Astrocyte (in vitro differentiated cells and primary cell): ENCODE data around the gene SLC4A7. TPM values are rescaled to one million over a fixed set of nuclear protein-coding genes. Genes with fewer than 3 reads are reported as not detected.

ENCODE experiments used
- DNase-seq: peaks from one replicate; pipeline ENCODE4 v3.0.0-alpha.2; 2010; ENCODE audit warnings: low read depth
- FAIRE-seq: peaks from 2 replicates; lab custom pipeline; 2011; peaks lifted over from hg19 to GRCh38; lab: Jason Lieb, UNC
- H2AFZ ChIP-seq: 2 replicates; pipeline ENCODE4 v1.6.0; 2012; ENCODE audit warnings: low read depth, low read length, inconsistent platforms
- H3K27ac ChIP-seq: 2 replicates; pipeline ENCODE4 v1.5.1; 2011; ENCODE audit warnings: low read depth, low read length, inconsistent platforms
- H3K27me3 ChIP-seq: 2 replicates; pipeline ENCODE4 v1.6.0; 2011; ENCODE audit warnings: low read length, inconsistent platforms; ENCODE audit not compliant: insufficient read depth
- H3K36me3 ChIP-seq: 2 replicates; pipeline ENCODE4 v1.5.1; 2011; ENCODE audit warnings: low read length, inconsistent platforms; ENCODE audit not compliant: insufficient read depth
- H3K4me1 ChIP-seq: 2 replicates; pipeline ENCODE4 v1.5.1; 2011; ENCODE audit warnings: low read length, inconsistent platforms; ENCODE audit not compliant: insufficient read depth
- H3K4me2 ChIP-seq: 2 replicates; pipeline ENCODE4 v1.6.0; 2012; ENCODE audit warnings: low read length, inconsistent platforms
- H3K4me3 ChIP-seq: 2 replicates; pipeline ENCODE4 v1.5.1; 2011; ENCODE audit warnings: low read depth, mild to moderate bottlenecking, low read length, inconsistent platforms; ENCODE audit not compliant: insufficient read depth
- H3K79me2 ChIP-seq: 2 replicates; pipeline ENCODE4 v1.6.0; 2012; ENCODE audit warnings: mild to moderate bottlenecking, low read length, inconsistent platforms; ENCODE audit not compliant: insufficient read depth
- H3K9ac ChIP-seq: 2 replicates; pipeline ENCODE4 v1.6.0; 2012; ENCODE audit warnings: mild to moderate bottlenecking, low read length, inconsistent platforms
- H3K9me3 ChIP-seq: 2 replicates; pipeline ENCODE4 v1.5.1; 2012; ENCODE audit warnings: low read depth, mild to moderate bottlenecking, low read length, inconsistent platforms; ENCODE audit not compliant: insufficient read depth
- H4K20me1 ChIP-seq: 2 replicates; pipeline ENCODE4 v1.6.0; 2012; ENCODE audit warnings: low read length, inconsistent platforms; ENCODE audit not compliant: insufficient read depth
- H3K27ac Mint-ChIP-seq: one replicate; pipeline ENCODE4 v1.8.0; 2021; ENCODE audit warnings: mild to moderate bottlenecking, mixed read lengths; ENCODE audit not compliant: unreplicated experiment
- H3K27me3 Mint-ChIP-seq: one replicate; pipeline ENCODE4 v1.8.0; 2021; ENCODE audit warnings: low read depth, mixed read lengths; ENCODE audit not compliant: unreplicated experiment
- H3K36me3 Mint-ChIP-seq: one replicate; pipeline ENCODE4 v1.8.0; 2021; ENCODE audit warnings: low read depth, mixed read lengths; ENCODE audit not compliant: unreplicated experiment
- H3K4me1 Mint-ChIP-seq: one replicate; pipeline ENCODE4 v1.8.0; 2021; ENCODE audit warnings: low read depth, mixed read lengths; ENCODE audit not compliant: unreplicated experiment
- H3K4me3 Mint-ChIP-seq: one replicate; pipeline ENCODE4 v1.8.0; 2021; ENCODE audit warnings: mild to moderate bottlenecking, moderate library complexity, mixed read lengths; ENCODE audit not compliant: unreplicated experiment
- H3K9me3 Mint-ChIP-seq: one replicate; pipeline ENCODE4 v1.8.0; 2021; ENCODE audit warnings: mild to moderate bottlenecking, mixed read lengths; ENCODE audit not compliant: unreplicated experiment
- CTCF ChIP-seq: IDR thresholded peaks from 2 replicates; pipeline ENCODE4 v1.5.1; 2011; ENCODE audit warnings: low read depth, mild to moderate bottlenecking, inconsistent platforms, low read length, moderate library complexity; ENCODE audit not compliant: insufficient read depth
- EZH2 ChIP-seq: IDR thresholded peaks from 2 replicates; pipeline ENCODE4 v1.6.1; 2012; ENCODE audit warnings: mild to moderate bottlenecking, low read length, inconsistent platforms; ENCODE audit not compliant: insufficient read depth
- total RNA-seq: library from RNA; stranded (reverse); gene quantifications from 2 replicates; pipeline ENCODE4 v1.2.1, GENCODE V29; 2021

Gene SLC4A7
- total RNA-seq, 1 donor from 2014 or later, result 68.7 TPM

GRCh38 chr3:27494784-27495183 lies 10.6 kb upstream of the SLC4A7 start:
- Mint-ChIP-seq H3K4me3 (no peak overlapping the region), H3K36me3 (no peaks in the 10 kb centered on the region), H3K4me1 (no peaks in the 10 kb centered on the region), H3K27me3 (no peaks in the 10 kb centered on the region), H3K27ac (no peak overlapping the region), H3K9me3 (no peaks in the 10 kb centered on the region)
- FAIRE-seq, result no peak
- TF ChIP-seq EZH2, result no peak
- no peak for TF ChIP-seq CTCF
- Histone ChIP-seq H3K4me1 (no peaks in the 10 kb centered on the region), H3K9ac (no peak overlapping the region), H3K4me2 (no peak overlapping the region), H2AFZ (no peak overlapping the region), H3K27me3 (no peaks in the 10 kb centered on the region), H3K36me3 (no peaks in the 10 kb centered on the region), H3K79me2 (no peaks in the 10 kb centered on the region), H3K4me3 (no peak overlapping the region), H3K27ac (no peak overlapping the region), H3K9me3 (no peaks in the 10 kb centered on the region), H4K20me1 (no peaks in the 10 kb centered on the region)
- DNase-seq, result no peak

- no peaks in the 10 kb centered on the region for H3K27me3 Mint-ChIP-seq
- no peak overlapping the region for H2AFZ ChIP-seq
- no peak overlapping the region for H3K4me3 ChIP-seq
- H3K9me3 ChIP-seq, result no peaks in the 10 kb centered on the region
- H4K20me1 ChIP-seq, result no peaks in the 10 kb centered on the region
- no peaks in the 10 kb centered on the region for H3K36me3 ChIP-seq
- FAIRE-seq, result no peak
- H3K4me3 Mint-ChIP-seq, result no peak overlapping the region
- H3K9ac ChIP-seq, result no peak overlapping the region
- no peak for DNase-seq
- no peaks in the 10 kb centered on the region for H3K36me3 Mint-ChIP-seq
- TF ChIP-seq CTCF (no peak), EZH2 (no peak)
- H3K4me1 Mint-ChIP-seq, result no peaks in the 10 kb centered on the region
- H3K4me2 ChIP-seq, result no peak overlapping the region
- no peak overlapping the region for H3K27ac ChIP-seq
- no peak overlapping the region for H3K27ac Mint-ChIP-seq
- H3K4me1 ChIP-seq, result no peaks in the 10 kb centered on the region
- H3K27me3 ChIP-seq, result no peaks in the 10 kb centered on the region
- H3K79me2 ChIP-seq, result peaks cover 7% of the 10 kb centered on the region
- H3K9me3 Mint-ChIP-seq, result no peaks in the 10 kb centered on the region
Observed at GRCh38 chr3:27488821-27489220, 4.6 kb upstream of the SLC4A7 start.

- Histone ChIP-seq H3K9ac (no peak overlapping the region), H3K36me3 (no peaks in the 10 kb centered on the region), H3K4me3 (no peak overlapping the region), H3K4me2 (no peak overlapping the region), H3K9me3 (no peaks in the 10 kb centered on the region), H4K20me1 (peaks cover 10% of the 10 kb centered on the region), H3K27me3 (no peaks in the 10 kb centered on the region), H3K79me2 (peaks cover 22% of the 10 kb centered on the region), H3K4me1 (no peaks in the 10 kb centered on the region), H2AFZ (no peak overlapping the region), H3K27ac (no peak overlapping the region)
- Mint-ChIP-seq H3K4me3 (no peak overlapping the region), H3K36me3 (no peaks in the 10 kb centered on the region), H3K27ac (no peak overlapping the region), H3K4me1 (peaks cover under 1% of the 10 kb centered on the region), H3K27me3 (no peaks in the 10 kb centered on the region), H3K9me3 (no peaks in the 10 kb centered on the region)
- TF ChIP-seq EZH2, result no peak
- TF ChIP-seq CTCF, result no peak
- FAIRE-seq (no peak), DNase-seq (no peak)
Observed at GRCh38 chr3:27487383-27487782, 3.2 kb upstream of the SLC4A7 start.
